ENCODE results near the gene RGS12. TPM values are rescaled to one million over a fixed set of nuclear protein-coding genes. Genes with fewer than 3 reads are reported as not detected.
A peak's percentile ranks its signal among the peaks of the same experiment; 100 is the strongest.

RGS12 gene
- total RNA-seq, 1 donor from 2014 or later: 64.8 TPM

DNA sequence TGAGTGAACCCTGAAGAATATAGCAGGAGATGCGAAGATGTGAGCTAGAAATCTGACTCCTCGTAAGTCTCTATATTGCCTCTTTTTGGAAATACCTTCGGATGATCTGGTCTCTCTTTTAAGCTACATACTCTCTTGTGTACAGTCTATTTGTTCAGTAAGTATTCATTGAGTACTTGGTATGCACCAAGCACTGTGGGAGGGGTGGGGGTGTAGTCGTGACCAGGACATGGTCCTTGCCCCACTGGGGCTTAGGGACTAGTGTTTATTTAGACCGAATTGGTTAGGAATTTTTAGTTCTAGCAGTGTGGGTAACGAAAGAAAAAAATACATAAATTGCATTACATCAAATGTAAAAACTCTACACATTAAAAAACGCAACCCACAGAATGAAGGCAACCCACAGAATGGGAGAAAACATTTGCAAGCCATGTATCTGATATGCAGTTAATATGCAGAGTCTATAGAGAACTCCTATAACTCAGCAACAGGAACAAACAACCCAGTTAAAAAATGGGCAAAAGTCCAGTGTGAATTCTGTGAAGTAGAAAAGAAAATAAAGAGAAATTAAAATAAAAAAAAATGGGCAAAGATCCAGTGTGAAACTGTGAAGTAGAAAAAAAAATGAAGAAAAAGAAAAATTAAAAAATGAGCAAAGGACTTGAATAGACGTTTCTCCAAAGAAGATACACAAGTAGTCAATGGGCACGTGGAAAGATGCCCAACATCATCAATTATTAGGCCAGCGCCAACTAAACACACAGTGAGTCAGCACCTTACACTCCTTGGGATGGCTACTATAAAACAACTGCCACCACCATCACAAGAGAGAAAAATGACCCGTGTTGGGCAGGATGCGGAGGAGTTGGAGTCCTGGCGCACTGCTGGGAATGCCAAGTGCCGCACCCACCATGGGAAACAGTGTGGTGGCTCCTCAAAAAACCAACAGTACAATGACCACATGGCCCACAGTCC, 43.8 kb downstream of the RGS12 start:
- no peaks in the 10 kb centered on the region for H3K27me3 ChIP-seq
- no peaks in the 10 kb centered on the region for H3K36me3 ChIP-seq
- DNase-seq (ENCODE audit: extremely low spot score in 2 of 2): peak in 1 of 2 donors; percentile 75
- H3K9me3 ChIP-seq: no peaks in the 10 kb centered on the region
- intact Hi-C loops (cut with DNase I): no loop called here
- H3K4me3 ChIP-seq: no peak overlapping the region
- H3K27ac ChIP-seq: no peak overlapping the region
- TF ChIP-seq POLR2AphosphoS5 (IDR thresholded peaks at IDR 0.05; ENCODE audit: insufficient read depth in 1 of 2, low read depth in 1 of 2): no peak
- TF ChIP-seq, protein P1, sequence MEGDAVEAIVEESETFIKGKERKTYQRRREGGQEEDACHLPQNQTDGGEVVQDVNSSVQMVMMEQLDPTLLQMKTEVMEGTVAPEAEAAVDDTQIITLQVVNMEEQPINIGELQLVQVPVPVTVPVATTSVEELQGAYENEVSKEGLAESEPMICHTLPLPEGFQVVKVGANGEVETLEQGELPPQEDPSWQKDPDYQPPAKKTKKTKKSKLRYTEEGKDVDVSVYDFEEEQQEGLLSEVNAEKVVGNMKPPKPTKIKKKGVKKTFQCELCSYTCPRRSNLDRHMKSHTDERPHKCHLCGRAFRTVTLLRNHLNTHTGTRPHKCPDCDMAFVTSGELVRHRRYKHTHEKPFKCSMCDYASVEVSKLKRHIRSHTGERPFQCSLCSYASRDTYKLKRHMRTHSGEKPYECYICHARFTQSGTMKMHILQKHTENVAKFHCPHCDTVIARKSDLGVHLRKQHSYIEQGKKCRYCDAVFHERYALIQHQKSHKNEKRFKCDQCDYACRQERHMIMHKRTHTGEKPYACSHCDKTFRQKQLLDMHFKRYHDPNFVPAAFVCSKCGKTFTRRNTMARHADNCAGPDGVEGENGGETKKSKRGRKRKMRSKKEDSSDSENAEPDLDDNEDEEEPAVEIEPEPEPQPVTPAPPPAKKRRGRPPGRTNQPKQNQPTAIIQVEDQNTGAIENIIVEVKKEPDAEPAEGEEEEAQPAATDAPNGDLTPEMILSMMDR (IDR thresholded peaks at IDR 0.05): no peak
- TF ChIP-seq POLR2A (IDR thresholded peaks at IDR 0.05): no peak
- peaks cover 14% of the 10 kb centered on the region for H3K4me1 ChIP-seq

- peak in 1 of 2 donors; percentile 52 for DNase-seq (ENCODE audit: extremely low spot score in 2 of 2)
- Histone ChIP-seq H3K36me3 (no peaks in the 10 kb centered on the region), H3K27ac (no peak overlapping the region), H3K27me3 (no peaks in the 10 kb centered on the region), H3K4me1 (peaks cover 14% of the 10 kb centered on the region), H3K9me3 (no peaks in the 10 kb centered on the region), H3K4me3 (no peak overlapping the region)
- intact Hi-C loops (cut with DNase I): no loop called here
- TF ChIP-seq POLR2AphosphoS5 (IDR thresholded peaks at IDR 0.05; ENCODE audit: insufficient read depth in 1 of 2, low read depth in 1 of 2) (no peak), POLR2A (IDR thresholded peaks at IDR 0.05) (no peak)
- TF ChIP-seq, protein P1 (IDR thresholded peaks at IDR 0.05): no peak
These were observed 44.5 kb downstream of the RGS12 start for GRCh38 chr4:3337357-3337732.

- TF ChIP-seq POLR2A (IDR thresholded peaks at IDR 0.05): no peak
- TF ChIP-seq, protein P1 (IDR thresholded peaks at IDR 0.05): no peak
- no peaks in the 10 kb centered on the region for H3K36me3 ChIP-seq
- no peak overlapping the region for H3K4me3 ChIP-seq
- H3K27me3 ChIP-seq: no peaks in the 10 kb centered on the region
- H3K4me1 ChIP-seq: peaks cover 14% of the 10 kb centered on the region
- DNase-seq (ENCODE audit: extremely low spot score in 2 of 2): no peak
- H3K9me3 ChIP-seq: no peaks in the 10 kb centered on the region
- intact Hi-C loops (cut with DNase I): no loop called here
- H3K27ac ChIP-seq: no peak overlapping the region
These were observed 45.0 kb downstream of the RGS12 start for GRCh38 chr4:3337811-3338210.

GRCh38 chr4:3338321-3338838, 45.6 kb downstream of the RGS12 start:
- DNase-seq (ENCODE audit: extremely low spot score in 2 of 2): peak in 1 of 2 donors; percentile 64

More at GRCh38 chr4:3338321-3338838, 45.6 kb downstream of the RGS12 start:
- no peaks in the 10 kb centered on the region for H3K27me3 ChIP-seq
- intact Hi-C loops (cut with DNase I): no loop called here
- peaks cover 14% of the 10 kb centered on the region for H3K4me1 ChIP-seq
- H3K36me3 ChIP-seq: no peaks in the 10 kb centered on the region
- no peak overlapping the region for H3K4me3 ChIP-seq
- H3K27ac ChIP-seq: no peak overlapping the region
- no peaks in the 10 kb centered on the region for H3K9me3 ChIP-seq
- TF ChIP-seq, protein P1 (IDR thresholded peaks at IDR 0.05): no peak
- TF ChIP-seq POLR2AphosphoS5 (IDR thresholded peaks at IDR 0.05; ENCODE audit: insufficient read depth in 1 of 2, low read depth in 1 of 2) (no peak), POLR2A (IDR thresholded peaks at IDR 0.05) (no peak)

Data from vagina (tissue), 2 donors.